GM10248 (cell line): ENCODE data around the gene SZRD1.

Experiments
- CTCF ChIA-PET: fragments of 300-600 bp; sonication (Branson Sonifier 250); formaldehyde crosslinking; extraction: SDS; loops from one replicate; lab custom pipeline; 2021; ENCODE audit warnings: antibody characterized with exemption; lab: Yijun Ruan, JAX
- POLR2A ChIA-PET: fragments of 350-650 bp; sonication (Branson Sonifier 250); formaldehyde crosslinking; extraction: SDS; loops from one replicate; lab custom pipeline; 2020; ENCODE audit warnings: antibody characterized with exemption; lab: Yijun Ruan, JAX
- DNase-seq: peaks from one replicate; pipeline ENCODE4 v3.0.0; 2012; ENCODE audit errors: extremely low spot score
- CTCF ChIP-seq: IDR thresholded peaks from 2 replicates; pipeline ENCODE4 v1.5.1; 2012; ENCODE audit warnings: mild to moderate bottlenecking, low read depth; ENCODE audit errors: extremely low read depth, missing control alignments, control extremely low read depth

SZRD1 gene

DNA sequence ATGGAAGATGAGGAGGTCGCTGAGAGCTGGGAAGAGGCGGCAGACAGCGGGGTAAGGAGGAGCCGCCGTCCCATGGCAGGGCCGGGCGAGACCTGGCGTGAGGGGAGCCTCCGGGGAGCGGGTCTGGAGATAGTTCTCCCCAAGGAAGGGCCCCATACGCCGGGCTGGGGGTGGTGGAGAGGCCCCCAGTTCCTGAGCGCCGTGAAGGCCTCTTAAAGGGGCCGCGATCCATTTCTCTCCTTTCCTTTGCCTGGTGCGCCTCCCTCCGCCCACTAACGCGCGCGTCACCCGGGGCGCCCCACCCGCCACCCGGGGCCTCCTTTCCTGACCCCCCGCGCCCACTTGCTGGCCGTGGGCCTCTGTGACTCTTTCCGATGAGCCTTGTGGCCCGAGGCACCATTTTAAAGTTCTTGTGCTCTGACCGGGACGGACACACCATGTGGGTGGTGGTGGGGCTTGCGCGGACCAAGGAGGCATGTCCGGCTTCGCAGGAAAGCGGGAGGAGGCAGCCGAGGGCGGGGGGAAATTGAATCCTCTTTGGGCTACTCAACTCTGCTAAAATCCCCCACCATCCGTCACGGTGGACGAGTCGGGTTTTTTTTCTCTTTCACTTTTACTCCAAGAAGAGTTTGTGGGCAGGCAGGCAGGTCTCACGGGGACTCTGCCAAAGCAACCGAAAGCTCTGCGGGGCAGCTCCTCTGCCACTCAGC, 371 bp downstream of the SZRD1 start:
- peak; percentile 84 for DNase-seq
- TF ChIP-seq CTCF: no peak
- ChIA-PET POLR2A (interaction anchor here (0.6 to 2.4 kb wide), 4 partner anchors 12 to 283 kb away, joined by 3 to 10 read pairs (median 4); partner anchors contain the start of gene FBXO42), CTCF (interaction anchor here (0.7 to 2.4 kb wide), 4 partner anchors 13 to 20 kb away, joined by 3 to 10 read pairs (median 3); partner anchors contain the start of gene FBXO42)

GRCh38 chr1:16367968-16368890, 1.2 kb downstream of the SZRD1 start:
- no peak for TF ChIP-seq CTCF
- CTCF ChIA-PET: interaction anchor here (0.7 to 1.6 kb wide), 4 partner anchors 10 to 19 kb away, joined by 3 read pairs; partner anchors contain the start of gene FBXO42
- DNase-seq: no peak
- POLR2A ChIA-PET: interaction anchor here (0.6 to 2.4 kb wide), 4 partner anchors 13 to 284 kb away, joined by 3 to 10 read pairs (median 4); partner anchors contain the start of gene FBXO42

DNA sequence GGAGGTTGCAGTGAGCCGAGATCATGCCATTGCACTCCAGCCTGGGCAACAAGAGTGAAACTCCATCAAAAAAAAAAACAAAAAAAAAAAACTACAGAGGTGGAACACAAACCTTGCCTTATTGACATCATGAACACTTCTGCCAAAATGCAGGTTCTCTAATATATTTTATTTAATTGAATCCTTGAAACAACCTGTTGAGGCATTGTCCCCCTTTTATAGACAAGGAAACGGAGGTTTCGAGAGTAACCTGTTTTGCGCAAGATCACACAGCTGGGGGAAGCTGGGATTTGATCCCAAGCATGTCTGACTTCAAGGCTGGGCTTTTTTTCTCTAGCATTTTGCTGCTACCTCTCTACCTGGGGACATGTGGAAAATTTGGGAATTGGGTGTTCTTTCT, 2.8 kb downstream of the SZRD1 start:
- CTCF ChIA-PET: interaction anchor here (0.6 to 1.6 kb wide), 5 partner anchors 8 to 578 kb away, joined by 3 to 4 read pairs (median 3); no protein-coding TSS in a partner anchor
- no peak for TF ChIP-seq CTCF
- no peak for DNase-seq
- POLR2A ChIA-PET: interaction anchor here (2.4 kb wide), 1 partner anchor 16 kb away, joined by 10 read pairs; no protein-coding TSS in a partner anchor

GRCh38 chr1:16371725-16372124, 4.7 kb downstream of the SZRD1 start:
- TF ChIP-seq CTCF: no peak
- no peak for DNase-seq
- ChIA-PET POLR2A (interaction anchor here (0.6 to 0.7 kb wide), 2 partner anchors 16 to 563 kb away, joined by 3 to 10 read pairs; no protein-coding TSS in a partner anchor), CTCF (interaction anchor here (1.5 to 2.4 kb wide), 3 partner anchors 8 to 15 kb away, joined by 3 to 10 read pairs (median 5); no protein-coding TSS in a partner anchor)

DNA sequence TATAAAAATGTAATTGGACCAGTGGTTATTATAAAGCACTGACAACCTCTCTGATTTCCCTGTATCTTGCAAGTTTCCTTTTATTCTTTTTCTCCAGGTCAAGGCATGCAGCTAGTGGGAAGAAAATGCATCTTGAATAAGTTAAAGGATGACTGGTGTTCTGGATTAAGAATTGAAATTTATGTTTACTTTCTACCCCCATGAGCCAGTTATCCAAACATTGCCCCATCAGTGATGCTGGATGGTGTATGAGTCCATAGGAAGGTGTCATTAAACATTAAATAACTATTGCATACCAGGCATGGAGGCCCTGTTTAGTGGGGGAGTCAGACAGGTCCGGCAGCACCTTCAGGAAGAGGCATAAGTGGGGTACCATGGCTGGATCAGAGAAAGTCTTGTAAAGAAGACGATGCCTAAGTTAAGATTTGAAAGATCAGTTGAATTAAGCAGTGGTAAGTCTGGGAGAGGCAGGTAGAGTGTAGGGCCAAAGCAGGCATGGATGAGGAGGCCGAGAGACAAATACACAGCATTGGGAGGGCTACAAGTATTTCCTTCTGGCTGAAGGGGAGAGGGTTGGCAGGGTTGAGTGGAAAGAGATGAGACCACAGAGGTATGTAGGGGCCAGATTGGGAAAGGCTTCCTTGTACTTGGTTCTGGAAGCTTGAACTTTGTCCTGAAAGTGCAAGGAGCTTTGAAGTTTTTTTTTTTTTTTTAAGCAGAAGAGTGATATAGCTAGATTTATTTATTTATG, 5.7 kb downstream of the SZRD1 start:
- TF ChIP-seq CTCF: no peak
- POLR2A ChIA-PET: interaction anchor here (0.7 kb wide), 1 partner anchor 146 kb away, joined by 5 read pairs; no protein-coding TSS in a partner anchor
- DNase-seq: no peak
- CTCF ChIA-PET: interaction anchor here (0.7 to 2.4 kb wide), 2 partner anchors 9 to 72 kb away, joined by 3 to 10 read pairs; no protein-coding TSS in a partner anchor
